Esophagus squamous epithelium (tissue), 4 donors: ENCODE results near the gene HMGN4.

Experiments used
- CTCF ChIP-seq, 6 experiments: fragments of 450-650 bp in 4 of 6; fragments of 200-600 bp in 2 of 6; sonication (generic) in 2 of 6; IDR thresholded peaks; one replicate each; pipeline ENCODE4 v1.5.1; 2016 to 2019; ENCODE audit warnings: antibody characterized with exemption in 6 of 6, mild to moderate bottlenecking in 4 of 6, moderate library complexity in 4 of 6
- POLR2A ChIP-seq, 4 donors: fragments of 450-650 bp; IDR thresholded peaks; one replicate each; pipeline ENCODE4 v1.6.1; 2017; ENCODE audit warnings: antibody characterized with exemption in 4 of 4, mild to moderate bottlenecking in 4 of 4, moderate library complexity in 3 of 4

- TF ChIP-seq POLR2A (IDR thresholded peaks at IDR 0.05) (no peak), CTCF (IDR thresholded peaks at IDR 0.05) (no peak)
These were observed 15.7 kb downstream of the HMGN4 start for GRCh38 chr6:26553635-26554446.
